Neural progenitor cell (in vitro differentiated cells): ENCODE measurements around the gene TMX4. TPM values are rescaled to one million over a fixed set of nuclear protein-coding genes. Genes with fewer than 3 reads are reported as not detected.

ENCODE experiments used
- DNase-seq: peaks from one replicate; pipeline ENCODE4 v3.0.0-alpha.2; 2016; ENCODE audit warnings: low spot score
- H2AFZ ChIP-seq: fragments of 200-600 bp; sonication (generic); replicated peaks from 2 replicates; pipeline ENCODE4 v1.6.1; 2016; ENCODE audit warnings: antibody characterized with exemption
- H3F3A ChIP-seq: fragments of 200-600 bp; sonication (generic); 2 replicates; pipeline ENCODE4 v1.6.1; 2016; ENCODE audit warnings: antibody characterized with exemption, low read depth
- H3K27ac ChIP-seq: fragments of 200-600 bp; sonication (generic); 2 replicates; pipeline ENCODE4 v1.5.1; 2016; ENCODE audit warnings: mild to moderate bottlenecking
- H3K27me3 ChIP-seq: fragments of 200-600 bp; sonication (generic); 2 replicates; pipeline ENCODE4 v1.6.1; 2016; ENCODE audit warnings: mild to moderate bottlenecking, moderate library complexity
- H3K36me3 ChIP-seq: fragments of 200-600 bp; sonication (generic); 2 replicates; pipeline ENCODE4 v1.5.1; 2016
- H3K4me1 ChIP-seq: fragments of 200-600 bp; sonication (generic); 2 replicates; pipeline ENCODE4 v1.6.1; 2016; ENCODE audit warnings: mixed run types
- H3K4me2 ChIP-seq: fragments of 200-600 bp; sonication (generic); 2 replicates; pipeline ENCODE4 v1.6.1; 2016
- H3K4me3 ChIP-seq: fragments of 200-600 bp; sonication (generic); 2 replicates; pipeline ENCODE4 v1.5.1; 2016
- H3K79me2 ChIP-seq: fragments of 200-600 bp; sonication (generic); 2 replicates; pipeline ENCODE4 v1.6.1; 2016; ENCODE audit warnings: low read depth
- H3K9ac ChIP-seq: fragments of 200-600 bp; sonication (generic); 2 replicates; pipeline ENCODE4 v1.6.1; 2016
- H3K9me3 ChIP-seq: fragments of 200-600 bp; sonication (generic); 2 replicates; pipeline ENCODE4 v1.5.1; 2016; ENCODE audit warnings: low read depth
- H4K20me1 ChIP-seq: fragments of 200-600 bp; sonication (generic); 2 replicates; pipeline ENCODE4 v1.6.1; 2016; ENCODE audit warnings: low read depth
- H3K27ac Mint-ChIP-seq: 3 replicates; pipeline ENCODE4 v1.8.0; 2021; ENCODE audit warnings: mixed read lengths
- H3K27me3 Mint-ChIP-seq: 2 replicates; pipeline ENCODE4 v1.8.0; 2022; ENCODE audit warnings: low read depth, mild to moderate bottlenecking, inconsistent platforms, moderate library complexity, mixed read lengths; ENCODE audit not compliant: insufficient read depth
- H3K36me3 Mint-ChIP-seq: 3 replicates; pipeline ENCODE4 v1.8.0; 2021; ENCODE audit warnings: mixed read lengths
- H3K4me1 Mint-ChIP-seq: 3 replicates; pipeline ENCODE4 v1.8.0; 2021; ENCODE audit warnings: mixed read lengths
- H3K4me3 Mint-ChIP-seq: 3 replicates; pipeline ENCODE4 v1.8.0; 2021; ENCODE audit warnings: mild to moderate bottlenecking, moderate library complexity, mixed read lengths
- H3K9me3 Mint-ChIP-seq: 3 replicates; pipeline ENCODE4 v1.8.0; 2020; ENCODE audit warnings: mixed read lengths
- EZH2 ChIP-seq: fragments of 200-600 bp; sonication (generic); IDR thresholded peaks from 2 replicates; pipeline ENCODE4 v1.6.1; 2017; ENCODE audit warnings: antibody characterized with exemption, mild to moderate bottlenecking, moderate library complexity
- EZH2phosphoT487 ChIP-seq: fragments of 200-600 bp; sonication (generic); IDR thresholded peaks from 2 replicates; pipeline ENCODE4 v1.6.1; 2017; ENCODE audit warnings: antibody characterized with exemption
- total RNA-seq: library from RNA; depleted of rRNA; stranded (reverse); fragments of >200 nt; gene quantifications from 2 replicates; pipeline ENCODE4 v1.2.3, GENCODE V29; 2015; ENCODE audit warnings: low replicate concordance
- TF ChIP-seq, protein P1 (sequence below): fragments of 200-600 bp; sonication (generic); IDR thresholded peaks from 2 replicates; pipeline ENCODE4 v1.5.1; 2017; ENCODE audit warnings: antibody characterized with exemption, mild to moderate bottlenecking

TMX4 gene
- total RNA-seq, 1 donor from 2014 or later, result 10.4 TPM

DNA sequence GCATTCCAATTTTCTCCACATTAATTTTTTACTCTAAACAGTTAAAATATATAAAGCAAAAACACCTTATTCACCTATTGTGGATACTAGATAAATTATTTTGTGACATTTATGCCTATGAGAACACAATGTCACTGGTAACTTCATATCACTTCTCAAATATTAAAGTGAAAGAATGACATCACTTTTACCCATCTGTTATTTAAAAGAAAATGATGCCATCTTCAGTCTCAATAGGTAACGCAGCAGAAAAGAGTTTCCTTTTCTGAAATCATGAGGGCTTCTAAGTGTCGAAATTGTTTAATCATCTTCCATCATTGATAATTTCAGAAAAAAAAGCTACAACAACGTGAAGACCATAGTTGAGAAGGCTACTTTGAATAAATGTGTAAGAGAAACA is 82.2 kb downstream of the TMX4 start:
- DNase-seq, result no peak
- Histone ChIP-seq H3K36me3 (no peaks in the 10 kb centered on the region), H3K27ac (no peak overlapping the region), H3K4me3 (no peak overlapping the region), H3K4me2 (no peak overlapping the region), H3K9me3 (no peaks in the 10 kb centered on the region), H3K9ac (no peak overlapping the region), H3F3A (no peaks in the 10 kb centered on the region), H3K4me1 (peaks cover 4% of the 10 kb centered on the region), H3K79me2 (no peaks in the 10 kb centered on the region), H4K20me1 (no peaks in the 10 kb centered on the region), H3K27me3 (no peaks in the 10 kb centered on the region), H2AFZ (no peak overlapping the region)
- Mint-ChIP-seq H3K4me3 (no peak overlapping the region), H3K9me3 (peaks cover 7% of the 10 kb centered on the region), H3K27me3 (no peaks in the 10 kb centered on the region), H3K27ac (no peak overlapping the region), H3K4me1 (peaks cover 8% of the 10 kb centered on the region), H3K36me3 (no peaks in the 10 kb centered on the region)
- no peak for TF ChIP-seq EZH2

DNA sequence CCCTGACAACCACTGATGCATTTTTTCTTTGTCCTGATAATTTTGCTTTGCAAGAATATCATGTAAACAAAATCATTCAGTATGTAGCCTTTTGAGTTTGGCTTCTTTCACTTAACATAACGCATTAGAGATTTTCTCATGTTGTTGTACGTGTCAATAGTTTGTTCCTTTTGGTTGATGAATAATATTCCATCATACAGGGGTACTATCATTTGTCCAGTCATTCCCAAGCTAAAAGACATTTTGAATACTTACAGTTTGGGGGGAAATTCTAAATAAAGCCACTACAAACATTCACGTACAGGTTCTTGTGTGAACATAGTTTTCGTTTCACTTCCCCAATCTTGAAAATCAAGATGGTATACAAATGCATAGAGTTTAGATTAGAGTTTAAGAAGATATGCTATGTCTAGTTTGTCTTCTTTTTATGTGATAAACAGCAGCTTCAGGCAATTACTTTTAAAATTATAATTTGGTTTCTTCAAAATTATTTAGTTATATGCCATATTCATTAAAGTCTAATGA is 84.5 kb downstream of the TMX4 start:
- H3K27ac ChIP-seq, result no peak overlapping the region
- no peaks in the 10 kb centered on the region for H3K79me2 ChIP-seq
- no peaks in the 10 kb centered on the region for H3K27me3 Mint-ChIP-seq
- no peaks in the 10 kb centered on the region for H3K36me3 Mint-ChIP-seq
- H3K4me3 ChIP-seq, result no peak overlapping the region
- no peaks in the 10 kb centered on the region for H3K27me3 ChIP-seq
- no peak for TF ChIP-seq EZH2phosphoT487
- no peak for TF ChIP-seq EZH2
- TF ChIP-seq, protein P1, sequence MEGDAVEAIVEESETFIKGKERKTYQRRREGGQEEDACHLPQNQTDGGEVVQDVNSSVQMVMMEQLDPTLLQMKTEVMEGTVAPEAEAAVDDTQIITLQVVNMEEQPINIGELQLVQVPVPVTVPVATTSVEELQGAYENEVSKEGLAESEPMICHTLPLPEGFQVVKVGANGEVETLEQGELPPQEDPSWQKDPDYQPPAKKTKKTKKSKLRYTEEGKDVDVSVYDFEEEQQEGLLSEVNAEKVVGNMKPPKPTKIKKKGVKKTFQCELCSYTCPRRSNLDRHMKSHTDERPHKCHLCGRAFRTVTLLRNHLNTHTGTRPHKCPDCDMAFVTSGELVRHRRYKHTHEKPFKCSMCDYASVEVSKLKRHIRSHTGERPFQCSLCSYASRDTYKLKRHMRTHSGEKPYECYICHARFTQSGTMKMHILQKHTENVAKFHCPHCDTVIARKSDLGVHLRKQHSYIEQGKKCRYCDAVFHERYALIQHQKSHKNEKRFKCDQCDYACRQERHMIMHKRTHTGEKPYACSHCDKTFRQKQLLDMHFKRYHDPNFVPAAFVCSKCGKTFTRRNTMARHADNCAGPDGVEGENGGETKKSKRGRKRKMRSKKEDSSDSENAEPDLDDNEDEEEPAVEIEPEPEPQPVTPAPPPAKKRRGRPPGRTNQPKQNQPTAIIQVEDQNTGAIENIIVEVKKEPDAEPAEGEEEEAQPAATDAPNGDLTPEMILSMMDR, result no peak
- no peak overlapping the region for H3K4me3 Mint-ChIP-seq
- H3K4me1 ChIP-seq, result peaks cover 4% of the 10 kb centered on the region
- peaks cover 8% of the 10 kb centered on the region for H3K4me1 Mint-ChIP-seq
- no peaks in the 10 kb centered on the region for H4K20me1 ChIP-seq
- H3K9me3 ChIP-seq, result no peaks in the 10 kb centered on the region
- H2AFZ ChIP-seq, result peak overlapping the region; percentile 14
- no peak for DNase-seq
- no peak overlapping the region for H3K4me2 ChIP-seq
- no peaks in the 10 kb centered on the region for H3F3A ChIP-seq
- H3K27ac Mint-ChIP-seq, result no peak overlapping the region
- H3K36me3 ChIP-seq, result no peaks in the 10 kb centered on the region
- no peaks in the 10 kb centered on the region for H3K9me3 Mint-ChIP-seq
- H3K9ac ChIP-seq, result no peak overlapping the region

DNA sequence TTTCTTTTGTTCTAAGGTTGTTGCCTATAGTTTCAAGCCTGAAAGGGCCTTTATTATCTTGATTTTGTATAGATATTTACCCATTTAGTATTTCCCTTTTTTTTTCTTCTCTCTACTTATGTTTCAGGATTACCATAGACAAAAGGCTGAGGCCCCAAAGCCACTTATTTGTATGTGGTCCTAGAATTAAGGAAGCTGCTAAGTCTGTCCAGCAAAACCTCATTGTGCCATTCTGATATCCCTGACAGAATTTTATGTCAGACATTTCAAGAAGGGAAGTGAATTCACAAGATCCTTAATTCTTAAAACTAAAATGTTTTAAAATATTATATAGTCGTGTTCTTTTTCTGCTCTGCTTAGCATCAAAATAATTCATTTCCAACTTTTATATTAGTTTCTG is 86.2 kb downstream of the TMX4 start:
- Mint-ChIP-seq H3K4me1 (peaks cover 8% of the 10 kb centered on the region), H3K36me3 (no peaks in the 10 kb centered on the region), H3K27me3 (no peaks in the 10 kb centered on the region), H3K9me3 (no peaks in the 10 kb centered on the region), H3K27ac (no peak overlapping the region), H3K4me3 (no peak overlapping the region)
- no peaks in the 10 kb centered on the region for H3F3A ChIP-seq
- no peaks in the 10 kb centered on the region for H3K36me3 ChIP-seq
- peaks cover 4% of the 10 kb centered on the region for H3K4me1 ChIP-seq
- no peaks in the 10 kb centered on the region for H3K27me3 ChIP-seq
- no peaks in the 10 kb centered on the region for H4K20me1 ChIP-seq
- no peak overlapping the region for H3K4me2 ChIP-seq
- H2AFZ ChIP-seq, result no peak overlapping the region
- TF ChIP-seq EZH2, result no peak
- TF ChIP-seq, protein P1, result no peak
- TF ChIP-seq EZH2phosphoT487, result no peak
- no peak overlapping the region for H3K9ac ChIP-seq
- no peaks in the 10 kb centered on the region for H3K9me3 ChIP-seq
- H3K79me2 ChIP-seq, result no peaks in the 10 kb centered on the region
- H3K4me3 ChIP-seq, result no peak overlapping the region
- DNase-seq, result peak; percentile 16
- no peak overlapping the region for H3K27ac ChIP-seq

DNA sequence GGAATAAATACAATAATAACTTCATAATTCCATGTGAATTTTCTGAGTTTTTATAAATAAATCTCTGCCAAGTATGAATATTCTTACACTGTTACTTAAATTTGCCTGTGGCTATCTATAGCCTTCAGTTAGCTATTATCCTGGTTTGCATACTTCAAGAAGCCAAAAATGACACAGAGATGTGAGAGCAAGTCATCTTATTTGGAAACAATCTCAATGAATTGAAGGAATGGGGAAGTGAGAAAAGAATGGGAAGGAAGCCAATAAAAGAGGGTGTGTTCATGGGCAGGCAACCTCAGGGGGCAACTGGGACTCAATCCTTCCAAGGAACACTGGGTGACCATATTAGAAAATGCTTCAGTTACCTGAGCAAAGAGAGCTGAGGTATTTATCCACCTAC is 89.2 kb downstream of the TMX4 start:
- no peak for DNase-seq
- H3K4me2 ChIP-seq, result no peak overlapping the region
- no peaks in the 10 kb centered on the region for H3K27me3 ChIP-seq
- H3K79me2 ChIP-seq, result no peaks in the 10 kb centered on the region
- no peaks in the 10 kb centered on the region for H3K27me3 Mint-ChIP-seq
- H3K4me1 Mint-ChIP-seq, result peaks cover 3% of the 10 kb centered on the region
- TF ChIP-seq, protein P1, result no peak
- TF ChIP-seq EZH2 (no peak), EZH2phosphoT487 (no peak)
- H3K4me1 ChIP-seq, result peaks cover 4% of the 10 kb centered on the region
- H3K4me3 ChIP-seq, result no peak overlapping the region
- no peak overlapping the region for H2AFZ ChIP-seq
- H3K9me3 Mint-ChIP-seq, result no peaks in the 10 kb centered on the region
- H3K36me3 Mint-ChIP-seq, result no peaks in the 10 kb centered on the region
- H4K20me1 ChIP-seq, result no peaks in the 10 kb centered on the region
- H3K9ac ChIP-seq, result no peak overlapping the region
- H3K4me3 Mint-ChIP-seq, result no peak overlapping the region
- H3K36me3 ChIP-seq, result no peaks in the 10 kb centered on the region
- H3K9me3 ChIP-seq, result no peaks in the 10 kb centered on the region
- no peak overlapping the region for H3K27ac Mint-ChIP-seq
- H3K27ac ChIP-seq, result no peak overlapping the region
- H3F3A ChIP-seq, result no peaks in the 10 kb centered on the region

Other genes starting within 250 kb of the TMX4 start
- not detected in 2 replicates for gene HAO1, start 79.3 kb downstream of the TMX4 start, total RNA-seq
- 24.7 and 30.2 TPM in 2 replicates for gene PLCB1, start 112.5 kb upstream of the TMX4 start, total RNA-seq